Measurements from ENCODE around the gene SND1. TPM values are rescaled to one million over a fixed set of nuclear protein-coding genes. Genes with fewer than 3 reads are reported as not detected.

Gene SND1
- total RNA-seq, 1 experiment from 2014 or later: 274 TPM

DNA sequence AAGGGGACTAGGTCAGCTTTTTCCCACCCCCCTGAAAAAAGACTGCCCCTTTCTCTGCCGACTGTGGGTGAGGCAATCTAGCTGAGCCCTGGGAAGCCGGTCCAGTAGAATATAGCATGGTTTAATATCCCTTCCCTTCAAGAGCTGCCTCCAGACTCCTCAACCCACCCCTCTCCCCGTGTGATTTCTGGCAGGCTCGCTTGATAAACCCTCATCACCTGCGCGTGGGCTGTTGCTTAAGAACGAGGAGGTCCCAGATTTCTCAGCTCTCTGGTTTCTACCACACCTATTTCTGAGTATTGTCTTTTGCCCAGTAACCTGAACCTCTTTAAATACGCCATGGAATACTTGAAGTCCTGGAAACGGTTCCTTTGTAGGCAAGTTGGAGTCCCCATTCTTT, 381.3 kb downstream of the SND1 start:
- no peaks in the 10 kb centered on the region for H3K4me1 ChIP-seq
- no peak for DNase-seq
- no peaks in the 10 kb centered on the region for H3K4me1 Mint-ChIP-seq (ENCODE audit: low read depth, unreplicated experiment)
- POLR2A ChIA-PET: no interaction called here
- no peaks in the 10 kb centered on the region for H3K27me3 Mint-ChIP-seq (ENCODE audit: insufficient read depth, unreplicated experiment)
- TF ChIP-seq, protein P1, sequence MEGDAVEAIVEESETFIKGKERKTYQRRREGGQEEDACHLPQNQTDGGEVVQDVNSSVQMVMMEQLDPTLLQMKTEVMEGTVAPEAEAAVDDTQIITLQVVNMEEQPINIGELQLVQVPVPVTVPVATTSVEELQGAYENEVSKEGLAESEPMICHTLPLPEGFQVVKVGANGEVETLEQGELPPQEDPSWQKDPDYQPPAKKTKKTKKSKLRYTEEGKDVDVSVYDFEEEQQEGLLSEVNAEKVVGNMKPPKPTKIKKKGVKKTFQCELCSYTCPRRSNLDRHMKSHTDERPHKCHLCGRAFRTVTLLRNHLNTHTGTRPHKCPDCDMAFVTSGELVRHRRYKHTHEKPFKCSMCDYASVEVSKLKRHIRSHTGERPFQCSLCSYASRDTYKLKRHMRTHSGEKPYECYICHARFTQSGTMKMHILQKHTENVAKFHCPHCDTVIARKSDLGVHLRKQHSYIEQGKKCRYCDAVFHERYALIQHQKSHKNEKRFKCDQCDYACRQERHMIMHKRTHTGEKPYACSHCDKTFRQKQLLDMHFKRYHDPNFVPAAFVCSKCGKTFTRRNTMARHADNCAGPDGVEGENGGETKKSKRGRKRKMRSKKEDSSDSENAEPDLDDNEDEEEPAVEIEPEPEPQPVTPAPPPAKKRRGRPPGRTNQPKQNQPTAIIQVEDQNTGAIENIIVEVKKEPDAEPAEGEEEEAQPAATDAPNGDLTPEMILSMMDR (IDR thresholded peaks at IDR 0.05; ENCODE audit: insufficient read depth in 1 of 2, low read depth in 1 of 2, low read length in 1 of 2, severe bottlenecking in 1 of 2, unreplicated experiment in 1 of 2): no peak
- CTCF ChIA-PET: no interaction called here
- H3K36me3 Mint-ChIP-seq (ENCODE audit: insufficient read depth, unreplicated experiment): peaks cover 21% of the 10 kb centered on the region
- H3K9me3 Mint-ChIP-seq (ENCODE audit: unreplicated experiment): no peaks in the 10 kb centered on the region
- no peak overlapping the region for H3K4me3 Mint-ChIP-seq (ENCODE audit: unreplicated experiment)
- H3K36me3 ChIP-seq (ENCODE audit: control insufficient read depth, insufficient read depth, low read length): peaks cover 2% of the 10 kb centered on the region; the same call in 1 of the 2 replicates
- intact Hi-C loops (cut with micrococcal nuclease; ENCODE audit: unreplicated experiment): no loop called here
- BruUV-seq (replicated peaks): no TSS peak
- no peak overlapping the region for H3K4me3 ChIP-seq (ENCODE audit: low read depth, low read length)
- H3K27ac Mint-ChIP-seq (ENCODE audit: unreplicated experiment): no peak overlapping the region
- H3K27me3 ChIP-seq (replicated peaks; ENCODE audit: control insufficient read depth, insufficient read depth, low read length): no peaks in the 10 kb centered on the region
- no peaks in the 10 kb centered on the region for H3K9me3 ChIP-seq

DNA sequence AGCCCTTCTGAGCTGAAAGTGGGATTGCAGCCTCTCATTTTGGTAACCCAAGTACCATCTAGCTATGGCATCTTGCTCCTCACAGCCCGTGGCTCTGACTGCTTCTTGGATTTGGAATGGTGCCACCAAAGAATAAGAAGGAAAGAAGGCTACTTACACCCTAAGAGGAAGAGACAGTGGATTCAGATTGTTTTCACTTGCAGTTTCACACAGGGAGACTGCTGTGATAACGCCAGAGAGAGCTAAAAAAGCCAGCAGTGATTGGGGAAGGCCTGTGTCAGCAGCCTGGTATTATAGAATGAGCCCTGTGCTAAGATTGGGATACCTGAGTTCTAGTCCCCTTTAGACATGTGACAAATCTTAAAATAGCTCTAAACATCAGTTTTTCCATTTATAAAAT, 382.8 kb downstream of the SND1 start:
- Mint-ChIP-seq H3K4me3 (ENCODE audit: unreplicated experiment) (no peak overlapping the region), H3K36me3 (ENCODE audit: insufficient read depth, unreplicated experiment) (peaks cover 20% of the 10 kb centered on the region), H3K9me3 (ENCODE audit: unreplicated experiment) (no peaks in the 10 kb centered on the region), H3K27ac (ENCODE audit: unreplicated experiment) (no peak overlapping the region), H3K27me3 (ENCODE audit: insufficient read depth, unreplicated experiment) (no peaks in the 10 kb centered on the region), H3K4me1 (ENCODE audit: low read depth, unreplicated experiment) (peaks cover 11% of the 10 kb centered on the region)
- Histone ChIP-seq H3K4me3 (ENCODE audit: low read depth, low read length) (no peak overlapping the region), H3K4me1 (no peaks in the 10 kb centered on the region), H3K27me3 (replicated peaks; ENCODE audit: control insufficient read depth, insufficient read depth, low read length) (no peaks in the 10 kb centered on the region), H3K9me3 (no peaks in the 10 kb centered on the region), H3K36me3 (ENCODE audit: control insufficient read depth, insufficient read depth, low read length) (no peaks in the 10 kb centered on the region; the same call in 1 of the 2 replicates)
- CTCF ChIA-PET: interaction anchor here (1.4 kb wide), 1 partner anchor 175 kb away, joined by 12 read pairs; no protein-coding TSS in a partner anchor
- POLR2A ChIA-PET: no interaction called here
- TF ChIP-seq, protein P1 (IDR thresholded peaks at IDR 0.05; ENCODE audit: insufficient read depth in 1 of 2, low read depth in 1 of 2, low read length in 1 of 2, severe bottlenecking in 1 of 2, unreplicated experiment in 1 of 2): no peak
- BruUV-seq (replicated peaks): no TSS peak
- no peak for DNase-seq
- intact Hi-C loops (cut with micrococcal nuclease; ENCODE audit: unreplicated experiment): loop anchor here (1.0 to 5.0 kb wide), 2 partner anchors 102 to 174 kb away; no protein-coding TSS in a partner anchor

DNA sequence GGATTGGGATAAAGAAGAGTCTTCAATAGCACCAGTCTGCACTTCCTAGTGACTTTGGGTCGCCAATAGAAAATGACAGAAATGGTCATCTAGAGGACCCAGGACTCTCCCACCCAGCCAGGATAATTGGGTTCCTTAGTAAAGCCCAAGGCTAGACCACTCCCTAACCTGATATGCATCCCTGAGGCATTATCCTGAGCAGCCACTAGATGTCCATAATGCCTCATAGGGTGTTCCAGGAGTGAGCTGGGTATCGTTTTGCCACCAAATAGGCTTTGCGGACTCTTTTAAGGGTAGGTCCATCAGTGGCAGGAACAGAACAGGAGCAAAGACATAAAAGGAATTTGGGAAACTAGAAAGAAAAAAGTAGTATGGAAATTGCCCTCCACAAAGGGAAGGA, 383.7 kb downstream of the SND1 start:
- DNase-seq: peak in 1 of 2 experiments; percentile 48
- Mint-ChIP-seq H3K9me3 (ENCODE audit: unreplicated experiment) (no peaks in the 10 kb centered on the region), H3K27ac (ENCODE audit: unreplicated experiment) (no peak overlapping the region), H3K27me3 (ENCODE audit: insufficient read depth, unreplicated experiment) (no peaks in the 10 kb centered on the region), H3K36me3 (ENCODE audit: insufficient read depth, unreplicated experiment) (peaks cover 16% of the 10 kb centered on the region), H3K4me3 (ENCODE audit: unreplicated experiment) (no peak overlapping the region), H3K4me1 (ENCODE audit: low read depth, unreplicated experiment) (peaks cover 11% of the 10 kb centered on the region)
- CTCF ChIA-PET: interaction anchor here (1.0 to 1.4 kb wide), 2 partner anchors 173 to 174 kb away, joined by 5 to 12 read pairs; no protein-coding TSS in a partner anchor
- no peaks in the 10 kb centered on the region; the same call in 1 of the 2 replicates for H3K36me3 ChIP-seq (ENCODE audit: control insufficient read depth, insufficient read depth, low read length)
- H3K4me1 ChIP-seq: no peaks in the 10 kb centered on the region
- no peak overlapping the region for H3K4me3 ChIP-seq (ENCODE audit: low read depth, low read length)
- intact Hi-C loops (cut with micrococcal nuclease; ENCODE audit: unreplicated experiment): loop anchor here (1.0 to 5.0 kb wide), 2 partner anchors 102 to 174 kb away; no protein-coding TSS in a partner anchor
- TF ChIP-seq, protein P1 (IDR thresholded peaks at IDR 0.05; ENCODE audit: insufficient read depth in 1 of 2, low read depth in 1 of 2, low read length in 1 of 2, severe bottlenecking in 1 of 2, unreplicated experiment in 1 of 2): peak; percentile 34 to 57
- POLR2A ChIA-PET: no interaction called here
- H3K27me3 ChIP-seq (replicated peaks; ENCODE audit: control insufficient read depth, insufficient read depth, low read length): no peaks in the 10 kb centered on the region
- BruUV-seq (replicated peaks): no TSS peak
- no peaks in the 10 kb centered on the region for H3K9me3 ChIP-seq
